IMR-90 (cell line): ENCODE results near the gene ZNF598. TPM values are rescaled to one million over a fixed set of nuclear protein-coding genes. Genes with fewer than 3 reads are reported as not detected.

Experiments
- ATAC-seq: fragments of 200-7000 bp; cut with Tn5 transposase; 2 replicates; pipeline ENCODE4 v1.9.1; 2020; ENCODE audit warnings: low read depth, mild to moderate bottlenecking, moderate library complexity
- BruUV-seq: library from RNA; stranded (reverse); fragments of 400-500 nt; replicated peaks from 2 replicates; lab custom pipeline; 2021; lab: Mats Ljungman, UMichigan
- CTCF ChIA-PET: fragments of 300-600 bp; formaldehyde crosslinking; extraction: SDS; loops from one replicate; lab custom pipeline; 2021; ENCODE audit warnings: antibody characterized with exemption; lab: Yijun Ruan, JAX
- POLR2A ChIA-PET: fragments of 300-600 bp; sonication (Branson Sonifier 250); formaldehyde crosslinking; loops from one replicate; lab custom pipeline; 2022; ENCODE audit warnings: antibody characterized with exemption; ENCODE audit not compliant: unreplicated experiment; lab: Charles Lee
- DNase-seq: peaks from one replicate; pipeline ENCODE4 v3.0.0; 2013
- H2AFZ ChIP-seq: replicated peaks from 2 replicates; pipeline ENCODE3; 2013; ENCODE audit warnings: low read length, mild to moderate bottlenecking; ENCODE audit not compliant: poor library complexity
- H2AK5ac ChIP-seq: 2 replicates; pipeline ENCODE4 v1.6.1; 2013; ENCODE audit warnings: low read depth, low read length, inconsistent platforms
- H2AK9ac ChIP-seq: replicated peaks from 2 replicates; pipeline ENCODE3; 2013; ENCODE audit warnings: mild to moderate bottlenecking, low read depth, low read length, moderate library complexity; ENCODE audit not compliant: poor library complexity
- H2BK120ac ChIP-seq: 2 replicates; pipeline ENCODE4 v1.6.1; 2013; ENCODE audit warnings: low read depth, low read length, inconsistent platforms
- H2BK15ac ChIP-seq: 3 replicates; pipeline ENCODE4 v1.6.1; 2013; ENCODE audit warnings: low read depth, low read length, inconsistent platforms
- H2BK20ac ChIP-seq: 2 replicates; pipeline ENCODE4 v1.6.1; 2013; ENCODE audit warnings: low read depth, mild to moderate bottlenecking, inconsistent platforms, low read length, moderate library complexity
- H2BK5ac ChIP-seq: 2 replicates; pipeline ENCODE4 v1.6.1; 2013; ENCODE audit warnings: mild to moderate bottlenecking, low read depth, low read length, inconsistent platforms; ENCODE audit not compliant: poor library complexity, severe bottlenecking
- H3K14ac ChIP-seq: replicated peaks from 2 replicates; pipeline ENCODE4 v1.6.1; 2013; ENCODE audit warnings: low read depth, low read length, inconsistent platforms
- H3K18ac ChIP-seq: 2 replicates; pipeline ENCODE4 v1.6.1; 2013; ENCODE audit warnings: low read depth, low read length, control low read depth
- H3K23ac ChIP-seq: 2 replicates; pipeline ENCODE4 v1.6.1; 2013; ENCODE audit warnings: low read depth, low read length, inconsistent platforms
- H3K27ac ChIP-seq: 2 replicates; pipeline ENCODE4 v1.5.1; 2013; ENCODE audit warnings: mild to moderate bottlenecking, control low read depth, low read length; ENCODE audit not compliant: insufficient read depth
- H3K27me3 ChIP-seq: 2 replicates; pipeline ENCODE4 v1.6.1; 2013; ENCODE audit warnings: low read length; ENCODE audit not compliant: control insufficient read depth, insufficient read depth
- H3K36me3 ChIP-seq: 2 replicates; pipeline ENCODE4 v1.6.1; 2013; ENCODE audit warnings: low read length, mixed read lengths; ENCODE audit not compliant: control insufficient read depth, insufficient read depth
- H3K4ac ChIP-seq: 2 replicates; pipeline ENCODE4 v1.6.1; 2013; ENCODE audit warnings: low read depth, low read length, inconsistent platforms
- H3K4me1 ChIP-seq: 2 replicates; pipeline ENCODE4 v1.6.1; 2013; ENCODE audit warnings: low read length, mixed read lengths; ENCODE audit not compliant: control insufficient read depth, insufficient read depth
- H3K4me2 ChIP-seq: 2 replicates; pipeline ENCODE4 v1.6.1; 2013; ENCODE audit warnings: low read depth, mild to moderate bottlenecking, control low read depth, low read length, moderate library complexity
- H3K4me3 ChIP-seq: 2 replicates; pipeline ENCODE4 v1.5.1; 2013; ENCODE audit warnings: low read depth, mild to moderate bottlenecking, control low read depth, low read length, moderate library complexity; ENCODE audit not compliant: insufficient read depth
- H3K56ac ChIP-seq: 2 replicates; pipeline ENCODE4 v1.6.1; 2013; ENCODE audit warnings: low read length, inconsistent platforms; ENCODE audit not compliant: insufficient read depth; ENCODE audit errors: extremely low read depth
- H3K79me1 ChIP-seq, 2 experiments: 2 replicates each; pipeline ENCODE4 v1.6.1; 2013; ENCODE audit warnings: low read length in 2 of 2, inconsistent platforms in 1 of 2, low read depth in 1 of 2
- H3K9ac ChIP-seq: 2 replicates; pipeline ENCODE4 v1.6.1; 2013; ENCODE audit warnings: low read depth, low read length, control low read depth
- H3K9me1 ChIP-seq: 2 replicates; pipeline ENCODE4 v1.6.1; 2013; ENCODE audit warnings: low read length, inconsistent platforms; ENCODE audit not compliant: insufficient read depth
- H3K9me3 ChIP-seq: 2 replicates; pipeline ENCODE4 v1.6.1; 2013; ENCODE audit warnings: low read length; ENCODE audit not compliant: control insufficient read depth, insufficient read depth
- H4K20me1 ChIP-seq: 2 replicates; pipeline ENCODE4 v1.6.1; 2013; ENCODE audit warnings: low read length, inconsistent platforms; ENCODE audit not compliant: insufficient read depth
- H4K5ac ChIP-seq: 2 replicates; pipeline ENCODE4 v1.6.1; 2013; ENCODE audit warnings: mild to moderate bottlenecking, low read depth, low read length, control low read depth
- H4K8ac ChIP-seq, 2 experiments: 2 replicates each; pipeline ENCODE4 v1.6.1; 2013; ENCODE audit warnings: low read depth in 2 of 2, low read length in 2 of 2, control low read depth in 1 of 2, inconsistent platforms in 1 of 2
- H4K91ac ChIP-seq: 2 replicates; pipeline ENCODE4 v1.6.1; 2013; ENCODE audit warnings: low read depth, low read length, inconsistent platforms; ENCODE audit not compliant: insufficient read depth
- BHLHE40 ChIP-seq: fragments of 150-350 bp; IDR thresholded peaks from 2 replicates; pipeline ENCODE4 v1.6.1; 2016; ENCODE audit warnings: mild to moderate bottlenecking, low read depth, low read length
- CHD1 ChIP-seq: IDR thresholded peaks from 2 replicates; pipeline ENCODE4 v1.6.1; 2012; ENCODE audit warnings: low read depth, low read length, improper control_type of control experiment
- RAD21 ChIP-seq: IDR thresholded peaks from 2 replicates; pipeline ENCODE4 v1.6.1; 2012; ENCODE audit warnings: low read length, improper control_type of control experiment
- RCOR1 ChIP-seq: IDR thresholded peaks from 2 replicates; pipeline ENCODE4 v1.6.1; 2012; ENCODE audit warnings: mild to moderate bottlenecking, low read length, improper control_type of control experiment; ENCODE audit not compliant: insufficient replicate concordance
- RFX5 ChIP-seq: IDR thresholded peaks from 2 replicates; pipeline ENCODE4 v1.8.0; 2012; ENCODE audit warnings: low read depth, mild to moderate bottlenecking, low read length, moderate library complexity
- USF2 ChIP-seq: fragments of 150-350 bp; IDR thresholded peaks from 2 replicates; pipeline ENCODE4 v1.6.1; 2017; ENCODE audit warnings: mild to moderate bottlenecking, antibody characterized with exemption, low read length, low read depth
- WGBS, 2 experiments: methylation state at CpG; one replicate each; pipeline versions ENCODE4 v1.1.5 to v1.1.7; 2013; ENCODE audit warnings: missing lambda C conversion rate in 2 of 2; ENCODE audit not compliant: insufficient read length in 1 of 2; ENCODE audit errors: extremely low coverage in 2 of 2; 5-methylcytosine and 5-hydroxymethylcytosine counted together
- dilution Hi-C: fragments of 300-500 bp; cut with HindIII; formaldehyde crosslinking; loops from one replicate; pipeline ENCODE4 v1.14.3; 2018; ENCODE audit warnings: low sequenced_read_pairs; ENCODE audit not compliant: unreplicated experiment
- in situ Hi-C: fragments of 300-500 bp; cut with MboI; formaldehyde crosslinking; loops from 3 replicates; pipeline ENCODE4 v1.14.3; 2019; ENCODE audit warnings: low sequenced_read_pairs, inconsistent platforms, mixed read lengths
- intact Hi-C: fragments of 100-400 bp; cut with micrococcal nuclease; formaldehyde crosslinking; loops from 2 replicates; pipeline ENCODE4 v1.10.0; 2022
- polyA plus RNA-seq, 3 experiments: library from polyadenylated mRNA; depleted of rRNA; stranded (reverse); fragments of >200 nt; gene quantifications; 2 replicates each; pipeline ENCODE4 v1.2.3, GENCODE V29; 2012; ENCODE audit warnings: low replicate concordance in 1 of 3
- total RNA-seq: library from RNA; depleted of rRNA; stranded (reverse); fragments of >200 nt; gene quantifications from 2 replicates; pipeline ENCODE4 v1.2.3, GENCODE V29; 2012

The ZNF598 gene
- total and polyA plus RNA-seq, 2 of the 4 experiments (the other 2 are of a cell fraction): 3.4 to 36.4 TPM

GRCh38 chr16:1950047-1950446, 59.6 kb downstream of the ZNF598 start:
- no peaks in the 10 kb centered on the region for H3K9me3 ChIP-seq
- H3K27me3 ChIP-seq: no peaks in the 10 kb centered on the region; the same call in 1 of the 2 replicates
- no peak overlapping the region for H3K18ac ChIP-seq
- H4K8ac ChIP-seq: no peak overlapping the region
- ATAC-seq: no peak
- DNase-seq: no peak
- no peak overlapping the region for H3K4ac ChIP-seq
- no TSS peak for BruUV-seq
- intact Hi-C loops: no loop called here
- CTCF ChIA-PET: no interaction called here
- TF ChIP-seq RFX5 (no peak), RCOR1 (no peak), RAD21 (no peak), USF2 (no peak), CHD1 (no peak), BHLHE40 (no peak)
- H2BK120ac ChIP-seq: no peak overlapping the region
- H2BK20ac ChIP-seq: no peak overlapping the region
- no peak overlapping the region for H2AK5ac ChIP-seq
- H2BK15ac ChIP-seq: no peak overlapping the region
- no peak overlapping the region for H4K5ac ChIP-seq
- H3K23ac ChIP-seq: no peak overlapping the region
- H4K20me1 ChIP-seq: no peaks in the 10 kb centered on the region
- no peak overlapping the region for H3K9ac ChIP-seq
- H3K4me1 ChIP-seq: no peaks in the 10 kb centered on the region
- no peak overlapping the region for H3K27ac ChIP-seq
- no peak overlapping the region for H3K14ac ChIP-seq
- no peaks in the 10 kb centered on the region for H3K79me1 ChIP-seq
- dilution Hi-C loops: no loop called here
- H3K4me2 ChIP-seq: no peak overlapping the region
- H3K4me3 ChIP-seq: no peak overlapping the region
- in situ Hi-C loops: no loop called here
- no peak overlapping the region for H2BK5ac ChIP-seq
- POLR2A ChIA-PET: interaction anchor here (1.0 kb wide), 1 partner anchor 15 kb away, joined by 3 read pairs; the partner anchor contains the start of gene RPS2
- 50% methylated on average over 1 of the region's 7 CpGs; no CpG with 5 or more reads in 1 of the 2 experiments for WGBS, 2 experiments
- no peak overlapping the region for H2AK9ac ChIP-seq
- H3K36me3 ChIP-seq: no peaks in the 10 kb centered on the region
- H4K91ac ChIP-seq: no peak overlapping the region
- no peak overlapping the region for H2AFZ ChIP-seq
- no peak overlapping the region for H3K56ac ChIP-seq
- no peaks in the 10 kb centered on the region for H3K9me1 ChIP-seq
